ENCODE data around the gene TGFA. TPM values are rescaled to one million over a fixed set of nuclear protein-coding genes. Genes with fewer than 3 reads are reported as not detected.

Gene TGFA
- total and polyA plus RNA-seq, 4 donors: 1.1 to 2.9 (median 1.7) TPM

- TF ChIP-seq ATF3 (IDR thresholded peaks at IDR 0.05): no peak
Observed at GRCh38 chr2:70461414-70461813, 92.2 kb downstream of the TGFA start (continued).

- Histone ChIP-seq H3K36me3 (ENCODE audit: control insufficient read depth in 4 of 4, insufficient read depth in 3 of 4, low read depth in 1 of 4, low read length in 3 of 4) (no peaks in the 10 kb centered on the region), H3K4me1 (ENCODE audit: control insufficient read depth in 4 of 4, insufficient read depth in 4 of 4, low read length in 3 of 4) (no peaks in the 10 kb centered on the region), H3K4me3 (ENCODE audit: low read depth in 1 of 3, low read length in 3 of 3) (no peak overlapping the region), H3K27me3 (ENCODE audit: control insufficient read depth in 4 of 4, insufficient read depth in 4 of 4, low read length in 3 of 4) (no peaks in the 10 kb centered on the region), H3K27ac (ENCODE audit: low read depth in 1 of 2, low read length in 2 of 2) (no peak overlapping the region), H3K9me3 (ENCODE audit: control insufficient read depth in 4 of 4, low read length in 3 of 4) (no peaks in the 10 kb centered on the region), H3K9ac (ENCODE audit: low read depth in 1 of 2, low read length in 2 of 2) (no peak overlapping the region)
- TF ChIP-seq JUND (IDR thresholded peaks at IDR 0.05) (no peak), TAF1 (conservative IDR thresholded peaks at IDR 0.05) (no peak), ATF3 (IDR thresholded peaks at IDR 0.05) (no peak), HNF4A (conservative IDR thresholded peaks at IDR 0.05) (no peak), RAD21 (IDR thresholded peaks at IDR 0.05) (no peak), CTCF (IDR thresholded peaks at IDR 0.05; ENCODE audit: low read depth, low read length, missing input control) (no peak), YY1 (IDR thresholded peaks at IDR 0.05) (no peak), FOXA2 (IDR thresholded peaks at IDR 0.05) (no peak), NR2F2 (IDR thresholded peaks at IDR 0.05) (no peak), EGR1 (IDR thresholded peaks at IDR 0.05; ENCODE audit: low read depth in 2 of 2) (no peak), MAX (IDR thresholded peaks at IDR 0.05) (no peak), GABPA (IDR thresholded peaks at IDR 0.05 in 1 of 2, conservative IDR thresholded peaks at IDR 0.05 in 1 of 2) (no peak), RXRA (IDR thresholded peaks at IDR 0.05) (no peak), ZBTB33 (IDR thresholded peaks at IDR 0.05) (no peak), FOXA1 (IDR thresholded peaks at IDR 0.05) (no peak), REST (IDR thresholded peaks at IDR 0.05) (no peak), HNF4G (IDR thresholded peaks at IDR 0.05) (no peak), SP1 (IDR thresholded peaks at IDR 0.05) (no peak)
- DNase-seq (ENCODE audit: low spot score): no peak
- 83% methylated on average over 3 of the region's 3 CpGs for WGBS
Observed at GRCh38 chr2:70460333-70460732, 93.3 kb downstream of the TGFA start.

All from liver (tissue), 9 donors.